Astrocyte (in vitro differentiated cells and primary cell): ENCODE results near the gene TRPM2. TPM values are rescaled to one million over a fixed set of nuclear protein-coding genes. Genes with fewer than 3 reads are reported as not detected.

Source experiments
- DNase-seq: peaks from one replicate; pipeline ENCODE4 v3.0.0-alpha.2; 2010; ENCODE audit warnings: low read depth
- FAIRE-seq: peaks from 2 replicates; lab custom pipeline; 2011; peaks lifted over from hg19 to GRCh38; lab: Jason Lieb, UNC
- H2AFZ ChIP-seq: 2 replicates; pipeline ENCODE4 v1.6.0; 2012; ENCODE audit warnings: low read depth, low read length, inconsistent platforms
- H3K27ac ChIP-seq: 2 replicates; pipeline ENCODE4 v1.5.1; 2011; ENCODE audit warnings: low read depth, low read length, inconsistent platforms
- H3K27me3 ChIP-seq: 2 replicates; pipeline ENCODE4 v1.6.0; 2011; ENCODE audit warnings: low read length, inconsistent platforms; ENCODE audit not compliant: insufficient read depth
- H3K36me3 ChIP-seq: 2 replicates; pipeline ENCODE4 v1.5.1; 2011; ENCODE audit warnings: low read length, inconsistent platforms; ENCODE audit not compliant: insufficient read depth
- H3K4me1 ChIP-seq: 2 replicates; pipeline ENCODE4 v1.5.1; 2011; ENCODE audit warnings: low read length, inconsistent platforms; ENCODE audit not compliant: insufficient read depth
- H3K4me2 ChIP-seq: 2 replicates; pipeline ENCODE4 v1.6.0; 2012; ENCODE audit warnings: low read length, inconsistent platforms
- H3K4me3 ChIP-seq: 2 replicates; pipeline ENCODE4 v1.5.1; 2011; ENCODE audit warnings: low read depth, mild to moderate bottlenecking, low read length, inconsistent platforms; ENCODE audit not compliant: insufficient read depth
- H3K79me2 ChIP-seq: 2 replicates; pipeline ENCODE4 v1.6.0; 2012; ENCODE audit warnings: mild to moderate bottlenecking, low read length, inconsistent platforms; ENCODE audit not compliant: insufficient read depth
- H3K9ac ChIP-seq: 2 replicates; pipeline ENCODE4 v1.6.0; 2012; ENCODE audit warnings: mild to moderate bottlenecking, low read length, inconsistent platforms
- H3K9me3 ChIP-seq: 2 replicates; pipeline ENCODE4 v1.5.1; 2012; ENCODE audit warnings: low read depth, mild to moderate bottlenecking, low read length, inconsistent platforms; ENCODE audit not compliant: insufficient read depth
- H4K20me1 ChIP-seq: 2 replicates; pipeline ENCODE4 v1.6.0; 2012; ENCODE audit warnings: low read length, inconsistent platforms; ENCODE audit not compliant: insufficient read depth
- H3K27ac Mint-ChIP-seq: one replicate; pipeline ENCODE4 v1.8.0; 2021; ENCODE audit warnings: mild to moderate bottlenecking, mixed read lengths; ENCODE audit not compliant: unreplicated experiment
- H3K27me3 Mint-ChIP-seq: one replicate; pipeline ENCODE4 v1.8.0; 2021; ENCODE audit warnings: low read depth, mixed read lengths; ENCODE audit not compliant: unreplicated experiment
- H3K36me3 Mint-ChIP-seq: one replicate; pipeline ENCODE4 v1.8.0; 2021; ENCODE audit warnings: low read depth, mixed read lengths; ENCODE audit not compliant: unreplicated experiment
- H3K4me1 Mint-ChIP-seq: one replicate; pipeline ENCODE4 v1.8.0; 2021; ENCODE audit warnings: low read depth, mixed read lengths; ENCODE audit not compliant: unreplicated experiment
- H3K4me3 Mint-ChIP-seq: one replicate; pipeline ENCODE4 v1.8.0; 2021; ENCODE audit warnings: mild to moderate bottlenecking, moderate library complexity, mixed read lengths; ENCODE audit not compliant: unreplicated experiment
- H3K9me3 Mint-ChIP-seq: one replicate; pipeline ENCODE4 v1.8.0; 2021; ENCODE audit warnings: mild to moderate bottlenecking, mixed read lengths; ENCODE audit not compliant: unreplicated experiment
- CTCF ChIP-seq: IDR thresholded peaks from 2 replicates; pipeline ENCODE4 v1.5.1; 2011; ENCODE audit warnings: low read depth, mild to moderate bottlenecking, inconsistent platforms, low read length, moderate library complexity; ENCODE audit not compliant: insufficient read depth
- EZH2 ChIP-seq: IDR thresholded peaks from 2 replicates; pipeline ENCODE4 v1.6.1; 2012; ENCODE audit warnings: mild to moderate bottlenecking, low read length, inconsistent platforms; ENCODE audit not compliant: insufficient read depth
- total RNA-seq: library from RNA; stranded (reverse); gene quantifications from 2 replicates; pipeline ENCODE4 v1.2.1, GENCODE V29; 2021

TRPM2 gene
- total RNA-seq, 1 donor from 2014 or later = 0.79 TPM

DNA sequence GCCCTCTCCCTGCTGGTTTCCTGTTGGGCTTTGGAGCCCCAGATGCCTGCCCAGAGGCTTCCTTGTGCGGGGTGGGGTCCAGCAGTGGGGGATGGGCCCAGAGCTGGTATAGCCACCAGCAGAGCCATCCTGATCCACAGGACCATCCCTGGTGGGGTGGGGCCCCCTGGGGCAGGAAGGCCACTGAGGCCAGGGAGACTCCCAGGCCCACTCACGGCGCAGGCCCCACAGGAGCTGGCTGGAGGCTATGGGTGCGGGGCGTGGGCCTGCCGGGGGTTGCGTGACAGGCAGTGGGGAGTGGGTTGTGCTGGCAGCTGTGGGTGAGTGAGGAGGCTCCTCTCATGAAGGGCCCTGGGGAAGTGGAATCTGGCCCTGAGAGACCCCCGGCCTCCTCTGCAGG is 107.6 kb downstream of the TRPM2 start:
- no peak overlapping the region for H3K4me3 ChIP-seq
- H3K27me3 ChIP-seq = no peaks in the 10 kb centered on the region
- no peak overlapping the region for H3K4me3 Mint-ChIP-seq
- H3K9me3 Mint-ChIP-seq = peaks cover 6% of the 10 kb centered on the region
- TF ChIP-seq EZH2 = no peak
- TF ChIP-seq CTCF = no peak
- H3K79me2 ChIP-seq = no peaks in the 10 kb centered on the region
- H3K36me3 ChIP-seq = no peaks in the 10 kb centered on the region
- no peaks in the 10 kb centered on the region for H4K20me1 ChIP-seq
- H3K4me1 Mint-ChIP-seq = no peaks in the 10 kb centered on the region
- H3K4me1 ChIP-seq = no peaks in the 10 kb centered on the region
- H3K4me2 ChIP-seq = no peak overlapping the region
- no peak overlapping the region for H2AFZ ChIP-seq
- DNase-seq (no peak), FAIRE-seq (no peak)
- H3K27ac ChIP-seq = no peak overlapping the region
- no peaks in the 10 kb centered on the region for H3K9me3 ChIP-seq
- H3K27me3 Mint-ChIP-seq = peaks cover 13% of the 10 kb centered on the region
- H3K9ac ChIP-seq = no peak overlapping the region
- peaks cover under 1% of the 10 kb centered on the region for H3K36me3 Mint-ChIP-seq
- H3K27ac Mint-ChIP-seq = no peak overlapping the region

DNA sequence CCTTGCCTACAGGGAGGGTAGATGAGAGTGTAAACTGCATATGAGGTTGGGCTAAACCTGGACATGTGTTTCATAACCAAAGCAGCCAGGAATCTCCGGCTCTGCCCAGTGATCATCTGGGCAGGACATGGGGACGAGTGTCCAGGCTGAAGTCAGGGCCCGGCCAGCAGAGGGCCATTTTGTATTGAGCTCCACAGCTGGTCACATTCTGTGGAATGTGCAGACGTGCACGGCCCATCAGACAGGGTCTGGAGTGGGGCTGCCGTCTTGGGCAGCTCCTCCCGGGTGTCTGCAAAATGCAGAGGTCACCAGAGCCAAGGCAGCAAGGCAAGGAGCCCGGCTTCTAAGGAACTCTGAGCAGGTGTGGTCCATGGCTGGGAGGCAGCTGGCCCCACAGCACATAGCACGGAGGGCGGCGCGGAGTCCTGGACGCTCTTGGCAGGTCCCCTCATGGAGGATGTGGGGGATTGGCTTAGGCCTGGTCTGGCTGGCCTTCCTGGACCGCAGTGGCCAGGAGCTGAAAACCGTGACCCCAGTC is 108.1 kb downstream of the TRPM2 start:
- Histone ChIP-seq H3K9ac (no peak overlapping the region), H3K79me2 (no peaks in the 10 kb centered on the region), H3K27me3 (no peaks in the 10 kb centered on the region), H3K4me1 (no peaks in the 10 kb centered on the region), H2AFZ (no peak overlapping the region), H3K4me3 (no peak overlapping the region), H3K36me3 (no peaks in the 10 kb centered on the region), H4K20me1 (no peaks in the 10 kb centered on the region), H3K9me3 (no peaks in the 10 kb centered on the region), H3K27ac (no peak overlapping the region), H3K4me2 (no peak overlapping the region)
- peaks cover 6% of the 10 kb centered on the region for H3K9me3 Mint-ChIP-seq
- H3K4me1 Mint-ChIP-seq = no peaks in the 10 kb centered on the region
- no peak overlapping the region for H3K4me3 Mint-ChIP-seq
- TF ChIP-seq CTCF = no peak
- H3K36me3 Mint-ChIP-seq = peaks cover 4% of the 10 kb centered on the region
- peaks cover 18% of the 10 kb centered on the region for H3K27me3 Mint-ChIP-seq
- FAIRE-seq = no peak
- no peak for DNase-seq
- no peak overlapping the region for H3K27ac Mint-ChIP-seq

- Histone ChIP-seq H3K9me3 (no peaks in the 10 kb centered on the region), H4K20me1 (no peaks in the 10 kb centered on the region), H3K4me3 (no peak overlapping the region), H3K27me3 (no peaks in the 10 kb centered on the region), H3K9ac (no peak overlapping the region), H3K4me1 (no peaks in the 10 kb centered on the region), H3K79me2 (no peaks in the 10 kb centered on the region), H3K36me3 (no peaks in the 10 kb centered on the region), H2AFZ (no peak overlapping the region), H3K4me2 (no peak overlapping the region), H3K27ac (no peak overlapping the region)
- peaks cover 6% of the 10 kb centered on the region for H3K9me3 Mint-ChIP-seq
- no peak for TF ChIP-seq EZH2
- no peak for TF ChIP-seq CTCF
- no peak overlapping the region for H3K27ac Mint-ChIP-seq
- DNase-seq (no peak), FAIRE-seq (no peak)
- H3K27me3 Mint-ChIP-seq = peaks cover 23% of the 10 kb centered on the region
- no peak overlapping the region for H3K4me3 Mint-ChIP-seq
- no peaks in the 10 kb centered on the region for H3K4me1 Mint-ChIP-seq
- peaks cover 4% of the 10 kb centered on the region for H3K36me3 Mint-ChIP-seq
Measured at GRCh38 chr21:44462086-44462833, 108.8 kb downstream of the TRPM2 start.
